Breast epithelium (tissue), 3 donors: ENCODE measurements around the gene TPRX2.

Experiments
- CTCF ChIP-seq, 3 donors: fragments of 450-650 bp; IDR thresholded peaks; one replicate each; pipeline ENCODE4 v1.5.1; 2016 to 2017; ENCODE audit warnings: antibody characterized with exemption in 3 of 3, mild to moderate bottlenecking in 3 of 3, moderate library complexity in 3 of 3
- POLR2A ChIP-seq: fragments of 450-650 bp; IDR thresholded peaks from one replicate; pipeline ENCODE4 v1.6.1; 2016; ENCODE audit warnings: antibody characterized with exemption, mild to moderate bottlenecking, moderate library complexity

GRCh38 chr19:47860602-47861297 is 1.7 kb downstream of the TPRX2 start:
- no peak for TF ChIP-seq CTCF (IDR thresholded peaks at IDR 0.05)
- TF ChIP-seq POLR2A = no peak
